K562 (cell line): ENCODE results near the gene USHBP1. TPM values are rescaled to one million over a fixed set of nuclear protein-coding genes. Genes with fewer than 3 reads are reported as not detected.

Experiments
- ATAC-seq: fragments of 200-7000 bp; cut with Tn5 transposase; 3 replicates; pipeline ENCODE4 v1.9.1; 2020; ENCODE audit warnings: moderate library complexity
- BruUV-seq: library from RNA; stranded (reverse); fragments of 400-500 nt; replicated peaks from 2 replicates; lab custom pipeline; 2021; lab: Mats Ljungman, UMichigan
- CTCF ChIA-PET: fragments of 300-600 bp; formaldehyde crosslinking; extraction: SDS; loops from one replicate; lab custom pipeline; 2021; ENCODE audit warnings: low intra/inter-chr PET ratio; lab: Yijun Ruan, JAX
- POLR2A ChIA-PET: fragments of 300-600, 350-650 bp; sonication (Branson Sonifier 250); formaldehyde crosslinking; extraction: SDS; loops from one replicate; lab custom pipeline; 2021; ENCODE audit warnings: antibody characterized with exemption, inconsistent platforms; lab: Yijun Ruan, JAX
- DNase-seq, 4 experiments: peaks; one replicate each; pipeline versions ENCODE4 v3.0.0 to v3.0.0-alpha.2; 2011 to 2018; ENCODE audit warnings: low spot score in 3 of 4, mixed read lengths in 3 of 4; ENCODE audit errors: extremely low read depth in 1 of 4
- FAIRE-seq: peaks from 2 replicates; lab custom pipeline; 2011; peaks lifted over from hg19 to GRCh38; lab: Jason Lieb, UNC
- H2AFZ ChIP-seq: 2 replicates; pipeline ENCODE4 v1.6.0; 2011; ENCODE audit warnings: low read depth, low read length, control low read depth, inconsistent platforms
- H3K27ac ChIP-seq: fragments of 200-600 bp; 3 replicates; pipeline ENCODE4 v1.8.0; 2011; ENCODE audit warnings: low read depth, mild to moderate bottlenecking, control low read depth, inconsistent platforms, low read length, moderate library complexity, mixed read lengths; ENCODE audit errors: extremely low read depth
- H3K27me3 ChIP-seq, 2 experiments: fragments of 300-600 bp in 1 of 2; 2 replicates in 1 of 2; 3 replicates in 1 of 2; pipeline versions ENCODE4 v1.6.0 to v1.8.0; 2011; ENCODE audit warnings: inconsistent platforms in 2 of 2, low read length in 2 of 2, mild to moderate bottlenecking in 1 of 2, mixed read lengths in 1 of 2, moderate library complexity in 1 of 2; ENCODE audit not compliant: control insufficient read depth in 2 of 2, insufficient read depth in 2 of 2
- H3K36me3 ChIP-seq: fragments of 300-600 bp; 3 replicates; pipeline ENCODE4 v1.8.0; 2011; ENCODE audit warnings: mild to moderate bottlenecking, low read length, inconsistent platforms; ENCODE audit not compliant: control insufficient read depth, insufficient read depth
- H3K4me1 ChIP-seq, 2 experiments: fragments of 200-600 bp in 1 of 2; replicated peaks in 1 of 2; 2 replicates in 1 of 2; 3 replicates in 1 of 2; pipeline versions ENCODE4 v1.5.1 to v1.8.0; 2011; ENCODE audit warnings: inconsistent platforms in 2 of 2, low read length in 2 of 2, mild to moderate bottlenecking in 1 of 2, mixed read lengths in 1 of 2, moderate library complexity in 1 of 2; ENCODE audit not compliant: control insufficient read depth in 2 of 2, insufficient read depth in 2 of 2
- H3K4me2 ChIP-seq: 2 replicates; pipeline ENCODE4 v1.6.1; 2011; ENCODE audit warnings: low read length, control low read depth, inconsistent platforms, mixed read lengths; ENCODE audit not compliant: insufficient read depth
- H3K4me3 ChIP-seq: fragments of 200-600 bp; sonication (generic), shearing (Covaris generic); 2 replicates; pipeline ENCODE4 v1.5.1; 2016; ENCODE audit warnings: control low read depth, inconsistent platforms
- H3K79me2 ChIP-seq: fragments of 200-600 bp; 3 replicates; pipeline ENCODE4 v1.8.0; 2011; ENCODE audit warnings: low read length, inconsistent platforms; ENCODE audit not compliant: control insufficient read depth, insufficient read depth
- H3K9ac ChIP-seq, 2 experiments: 2 replicates each; pipeline versions ENCODE4 v1.6.0 to v1.6.1; 2011; ENCODE audit warnings: low read depth in 2 of 2, low read length in 2 of 2, control low read depth in 1 of 2, inconsistent platforms in 1 of 2, mild to moderate bottlenecking in 1 of 2, mixed read lengths in 1 of 2; ENCODE audit not compliant: insufficient read depth in 1 of 2
- H3K9me1 ChIP-seq: one replicate; pipeline ENCODE4 v1.6.0; 2011; ENCODE audit warnings: inconsistent platforms, mild to moderate bottlenecking, low read length, moderate library complexity; ENCODE audit not compliant: control insufficient read depth, insufficient read depth
- H3K9me3 ChIP-seq: replicated peaks from 2 replicates; pipeline ENCODE4 v1.5.1; 2011; ENCODE audit warnings: low read depth, low read length, inconsistent platforms; ENCODE audit not compliant: control insufficient read depth, insufficient read depth
- H4K20me1 ChIP-seq: replicated peaks from 2 replicates; pipeline ENCODE4 v1.6.1; 2011; ENCODE audit warnings: low read length, inconsistent platforms, mixed read lengths; ENCODE audit not compliant: control insufficient read depth, insufficient read depth
- E2F5 ChIP-seq: sonication (generic); formaldehyde crosslinking; IDR thresholded peaks from 2 replicates; pipeline ENCODE4 v1.8.0; 2022; ENCODE audit warnings: mild to moderate bottlenecking, missing genetic modification reagents
- FOXM1 ChIP-seq, 2 experiments: fragments of 450-650 bp in 1 of 2; sonication (generic) in 1 of 2; formaldehyde crosslinking in 1 of 2; IDR thresholded peaks; 2 replicates each; pipeline versions ENCODE4 v1.6.1 to v1.9.0; 2017 to 2022; ENCODE audit warnings: low read depth in 2 of 2, mild to moderate bottlenecking in 2 of 2, missing genetic modification reagents in 1 of 2, moderate library complexity in 1 of 2
- HDAC2 ChIP-seq: fragments of 450-650 bp; IDR thresholded peaks from 2 replicates; pipeline ENCODE4 v1.6.1; 2016; ENCODE audit warnings: mild to moderate bottlenecking
- MED1 ChIP-seq: sonication (generic); formaldehyde crosslinking; IDR thresholded peaks from 2 replicates; pipeline ENCODE4 v1.8.1; 2023; ENCODE audit warnings: missing genetic modification reagents, borderline replicate concordance
- MXD1 ChIP-seq: fragments of 250-450 bp; sonication (Bioruptor Pico); IDR thresholded peaks from 2 replicates; pipeline ENCODE4 v1.8.0; 2021; ENCODE audit warnings: borderline replicate concordance, mild to moderate bottlenecking, moderate library complexity; ENCODE audit not compliant: poor library complexity, severe bottlenecking
- SUPT5H ChIP-seq: fragments of 450-650 bp; IDR thresholded peaks from 2 replicates; pipeline ENCODE4 v1.6.1; 2016
- TEAD2 ChIP-seq: fragments of 450-650 bp; IDR thresholded peaks from 2 replicates; pipeline ENCODE4 v1.6.1; 2016; ENCODE audit warnings: missing genetic modification characterization, control low read depth, missing compliant biosample characterization
- ZBTB40 ChIP-seq, 2 experiments: fragments of 450-650 bp in 1 of 2; sonication (generic) in 1 of 2; formaldehyde crosslinking in 1 of 2; IDR thresholded peaks; 2 replicates each; pipeline versions ENCODE4 v1.7.1 to v1.9.0; 2016 to 2022; ENCODE audit warnings: inconsistent platforms in 1 of 2, mild to moderate bottlenecking in 1 of 2, missing genetic modification reagents in 1 of 2
- ZNF212 ChIP-seq: fragments of 450-650 bp; formaldehyde crosslinking; IDR thresholded peaks from 2 replicates; pipeline ENCODE4 v1.4.0; 2020; ENCODE audit warnings: mild to moderate bottlenecking
- WGBS: fragments of 100-300 bp; shearing (Covaris generic); methylation state at CpG from one replicate; pipeline ENCODE4 v1.1.6; 2016; ENCODE audit warnings: low coverage, mixed read lengths; ENCODE audit not compliant: insufficient coverage; ENCODE audit errors: missing lambda C conversion rate; 5-methylcytosine and 5-hydroxymethylcytosine counted together
- in situ Hi-C: fragments of 300-500 bp; cut with MboI; formaldehyde crosslinking; loops from 4 replicates; pipeline ENCODE4 v1.15.0; 2018; ENCODE audit warnings: inconsistent platforms, mixed read lengths
- intact Hi-C: fragments of 100-400 bp; cut with micrococcal nuclease; formaldehyde crosslinking; loops from 2 replicates; pipeline ENCODE4 v1.14.2; 2022
- polyA plus RNA-seq, 8 experiments: library from polyadenylated mRNA; depleted of rRNA in 4 of 8; stranded (reverse) in 5 of 8; unstranded in 3 of 8; fragments of >200 nt; fragmentation: Nextera tagmentation in 2 of 8; fragmentation: Illumina TruSeq in 1 of 8; extraction: Ambion mirVana in 2 of 8; extraction: Trizol in 1 of 8; gene quantifications; 2 replicates each; pipeline versions ENCODE4 v1.2.1 to v1.2.3, GENCODE V29; 2011 to 2014; ENCODE audit warnings: inconsistent platforms in 1 of 8, missing spikeins in 1 of 8
- total RNA-seq, 7 experiments: library from RNA; depleted of rRNA in 6 of 7; stranded (reverse); fragments of >200 nt in 6 of 7; fragmentation: Illumina TruSeq in 2 of 7; extraction: Trizol in 2 of 7; gene quantifications; 2 replicates each; pipeline versions ENCODE4 v1.2.1 to v1.2.3, GENCODE V29; 2011 to 2021; ENCODE audit warnings: low replicate concordance in 1 of 7

Gene USHBP1
- total and polyA plus RNA-seq, 9 of the 15 experiments (the other 6 are each of a cell fraction or from before 2014, with no cell fraction given), result 0.03 to 0.10 (median 0.05) TPM; not detected in 5

- peaks cover 28% of the 10 kb centered on the region for H3K36me3 ChIP-seq
- no peak overlapping the region for H3K4me2 ChIP-seq
- in situ Hi-C loops, result no loop called here
- H2AFZ ChIP-seq, result no peak overlapping the region
- intact Hi-C loops, result no loop called here
- H3K27ac ChIP-seq, result no peak overlapping the region
- no peak for ATAC-seq
- peaks cover 3% of the 10 kb centered on the region for H3K9me3 ChIP-seq
- no peaks in the 10 kb centered on the region for H3K27me3 ChIP-seq
- DNase-seq, result no peak
- peaks cover 7% of the 10 kb centered on the region for H3K9me1 ChIP-seq
- POLR2A ChIA-PET, result interaction anchor here (0.6 kb wide), 1 partner anchor 283 kb away, joined by 3 read pairs; no protein-coding TSS in a partner anchor
- peaks cover 11 to 36% of the 10 kb centered on the region in 2 experiments; a peak in 4 of 5 replicates for H3K4me1 ChIP-seq
- H3K4me3 ChIP-seq, result no peak overlapping the region
- H4K20me1 ChIP-seq, result no peaks in the 10 kb centered on the region
- CTCF ChIA-PET, result no interaction called here
- H3K9ac ChIP-seq, result no peak overlapping the region
- no peak for FAIRE-seq
- WGBS, result 95% methylated on average over 5 of the region's 6 CpGs
- no TSS peak for BruUV-seq
- TF ChIP-seq SUPT5H (no peak), TEAD2 (tag) (no peak), ZBTB40 (IDR thresholded peaks at IDR 0.05) (peak; percentile 55), ZBTB40 (CRISPR knock-in tag; IDR thresholded peaks at IDR 0.05) (no peak), ZNF212 (no peak), MXD1 (CRISPR knock-in tag) (no peak), MED1 (no peak), HDAC2 (no peak), FOXM1 (IDR thresholded peaks at IDR 0.05; ENCODE audit: low read depth) (no peak), FOXM1 (CRISPR knock-in tag; IDR thresholded peaks at IDR 0.05; ENCODE audit: low read depth) (no peak), E2F5 (no peak)
- peaks cover 12% of the 10 kb centered on the region for H3K79me2 ChIP-seq
These were observed 32.4 kb upstream of the USHBP1 start for GRCh38 chr19:17296976-17297375.
